Mesothelial cell of epicardium (in vitro differentiated cells): ENCODE measurements around the gene HYAL2. TPM values are rescaled to one million over a fixed set of nuclear protein-coding genes. Genes with fewer than 3 reads are reported as not detected.

Experiments
- DNase-seq, 2 experiments: peaks; one replicate each; pipeline ENCODE4 v3.0.0; 2021; ENCODE audit warnings: low spot score in 2 of 2; ENCODE audit not compliant: unreplicated experiment in 2 of 2
- H3K27ac Mint-ChIP-seq: 2 replicates; pipeline ENCODE4 v1.8.0; 2021; ENCODE audit warnings: mixed read lengths
- H3K27me3 Mint-ChIP-seq: 2 replicates; pipeline ENCODE4 v1.8.0; 2021; ENCODE audit warnings: low read depth, mixed read lengths
- H3K36me3 Mint-ChIP-seq: 2 replicates; pipeline ENCODE4 v1.8.0; 2021; ENCODE audit warnings: mixed read lengths
- H3K4me1 Mint-ChIP-seq: 2 replicates; pipeline ENCODE4 v1.8.0; 2021; ENCODE audit warnings: mixed read lengths
- H3K4me3 Mint-ChIP-seq: 2 replicates; pipeline ENCODE4 v1.8.0; 2021; ENCODE audit warnings: mild to moderate bottlenecking, moderate library complexity, mixed read lengths
- H3K9me3 Mint-ChIP-seq: 2 replicates; pipeline ENCODE4 v1.8.0; 2021; ENCODE audit warnings: mixed read lengths
- CTCF ChIP-seq: fragments of 200-600 bp; sonication (generic); IDR thresholded peaks from one replicate; pipeline ENCODE4 v1.5.0; 2021; ENCODE audit warnings: antibody characterized with exemption; ENCODE audit not compliant: unreplicated experiment
- total RNA-seq: library from RNA; stranded (reverse); gene quantifications from 3 replicates; pipeline ENCODE4 v1.2.1, GENCODE V29; 2021

The HYAL2 gene
- total RNA-seq, 1 donor from 2014 or later, result 75.1 TPM

- Mint-ChIP-seq H3K27me3 (peaks cover 29% of the 10 kb centered on the region), H3K36me3 (peaks cover 15% of the 10 kb centered on the region), H3K27ac (no peak overlapping the region), H3K4me1 (peaks cover 13% of the 10 kb centered on the region), H3K4me3 (no peak overlapping the region), H3K9me3 (no peaks in the 10 kb centered on the region)
- TF ChIP-seq CTCF, result no peak
- DNase-seq, result no peak
Measured at GRCh38 chr3:50276762-50277101, 45.8 kb downstream of the HYAL2 start.

- no peak for DNase-seq
- peaks cover 19% of the 10 kb centered on the region for H3K4me1 Mint-ChIP-seq
- no peaks in the 10 kb centered on the region for H3K9me3 Mint-ChIP-seq
- peaks cover 29% of the 10 kb centered on the region for H3K27me3 Mint-ChIP-seq
- no peak overlapping the region for H3K4me3 Mint-ChIP-seq
- no peak overlapping the region for H3K27ac Mint-ChIP-seq
- H3K36me3 Mint-ChIP-seq, result peaks cover 15% of the 10 kb centered on the region
- no peak for TF ChIP-seq CTCF
Measured at GRCh38 chr3:50275996-50276761, 46.4 kb downstream of the HYAL2 start.

- no peaks in the 10 kb centered on the region for H3K9me3 Mint-ChIP-seq
- H3K4me1 Mint-ChIP-seq, result peaks cover 27% of the 10 kb centered on the region
- no peak for DNase-seq
- peaks cover 29% of the 10 kb centered on the region for H3K27me3 Mint-ChIP-seq
- peaks cover 15% of the 10 kb centered on the region for H3K36me3 Mint-ChIP-seq
- no peak overlapping the region for H3K27ac Mint-ChIP-seq
- H3K4me3 Mint-ChIP-seq, result no peak overlapping the region
- no peak for TF ChIP-seq CTCF
Measured at GRCh38 chr3:50275141-50275995, 47.2 kb downstream of the HYAL2 start.

- Mint-ChIP-seq H3K9me3 (no peaks in the 10 kb centered on the region), H3K4me3 (peak overlapping the region; percentile 33), H3K27ac (peak overlapping the region; percentile 59), H3K4me1 (peaks cover 35% of the 10 kb centered on the region), H3K36me3 (peaks cover 15% of the 10 kb centered on the region), H3K27me3 (peaks cover 29% of the 10 kb centered on the region)
- TF ChIP-seq CTCF, result peak; percentile 79
- peak in 1 of 2 experiments; percentile 70 for DNase-seq
Measured at GRCh38 chr3:50274371-50275104, 48.0 kb downstream of the HYAL2 start.

- Mint-ChIP-seq H3K36me3 (peaks cover 15% of the 10 kb centered on the region), H3K27ac (no peak overlapping the region), H3K9me3 (no peaks in the 10 kb centered on the region), H3K27me3 (peaks cover 29% of the 10 kb centered on the region), H3K4me1 (peaks cover 41% of the 10 kb centered on the region), H3K4me3 (no peak overlapping the region)
- TF ChIP-seq CTCF, result no peak
- DNase-seq, result no peak
Measured at GRCh38 chr3:50273689-50274065, 48.9 kb downstream of the HYAL2 start.
